Naive thymus-derived CD4-positive, alpha-beta T cell (primary cell): ENCODE data around the gene CD226. TPM values are rescaled to one million over a fixed set of nuclear protein-coding genes. Genes with fewer than 3 reads are reported as not detected.

Source experiments
- ATAC-seq: fragments of 150-1000 bp; cut with Tn5 transposase; 2 replicates; pipeline ENCODE4 v1.10.0; 2021; ENCODE audit warnings: mild to moderate bottlenecking, moderate library complexity
- CTCF ChIA-PET: fragments of 350-600 bp; sonication (Branson Sonifier 250); formaldehyde crosslinking; loops from one replicate; lab custom pipeline; 2021; ENCODE audit warnings: antibody characterized with exemption; lab: Charles Lee
- POLR2A ChIA-PET: fragments of 350-600 bp; sonication (Branson Sonifier 250); formaldehyde crosslinking; loops from one replicate; lab custom pipeline; 2021; ENCODE audit warnings: antibody characterized with exemption, inconsistent platforms; lab: Charles Lee
- DNase-seq, 9 donors: peaks; one replicate each; pipeline versions ENCODE4 v3.0.0 to v3.0.0-alpha.2; 2020 to 2022; ENCODE audit warnings: mixed read lengths in 1 of 9
- H3K27ac ChIP-seq: one replicate; pipeline ENCODE4 v1.7.0; 2013; ENCODE audit warnings: mild to moderate bottlenecking, low read depth, low read length, moderate library complexity
- H3K27me3 ChIP-seq, 2 donors: one replicate each; pipeline ENCODE4 v1.7.0; 2013; ENCODE audit warnings: low read length in 2 of 2, mild to moderate bottlenecking in 2 of 2, moderate library complexity in 2 of 2; ENCODE audit not compliant: control insufficient read depth in 2 of 2, insufficient read depth in 2 of 2
- H3K36me3 ChIP-seq, 3 experiments: 1 replicate in 2 of 3; 2 replicates in 1 of 3; pipeline ENCODE4 v1.7.0; 2013; ENCODE audit warnings: low read length in 3 of 3, mild to moderate bottlenecking in 3 of 3, moderate library complexity in 1 of 3; ENCODE audit not compliant: insufficient read depth in 3 of 3, control insufficient read depth in 2 of 3
- H3K4me1 ChIP-seq, 2 donors: one replicate each; pipeline ENCODE4 v1.7.0; 2013; ENCODE audit warnings: low read length in 2 of 2, mild to moderate bottlenecking in 2 of 2, moderate library complexity in 1 of 2; ENCODE audit not compliant: control insufficient read depth in 2 of 2, insufficient read depth in 2 of 2
- H3K4me3 ChIP-seq: 2 replicates; pipeline ENCODE4 v1.7.0; 2013; ENCODE audit warnings: mild to moderate bottlenecking, low read length
- H3K9me3 ChIP-seq, 3 experiments: 1 replicate in 2 of 3; 2 replicates in 1 of 3; pipeline ENCODE4 v1.7.0; 2013; ENCODE audit warnings: low read length in 3 of 3; ENCODE audit not compliant: control insufficient read depth in 2 of 3
- H3K27ac Mint-ChIP-seq, 9 donors: one replicate each; pipeline ENCODE4 v1.8.0; 2020 to 2022; ENCODE audit warnings: mixed read lengths in 9 of 9, mild to moderate bottlenecking in 8 of 9, moderate library complexity in 5 of 9, inconsistent platforms in 2 of 9
- H3K27me3 Mint-ChIP-seq, 5 donors: one replicate each; pipeline ENCODE4 v1.8.0; 2021 to 2022; ENCODE audit warnings: mixed read lengths in 5 of 5, mild to moderate bottlenecking in 1 of 5
- H3K36me3 Mint-ChIP-seq, 5 donors: one replicate each; pipeline ENCODE4 v1.8.0; 2020 to 2022; ENCODE audit warnings: mixed read lengths in 5 of 5, mild to moderate bottlenecking in 3 of 5, inconsistent platforms in 1 of 5
- H3K4me1 Mint-ChIP-seq, 7 donors: one replicate each; pipeline ENCODE4 v1.8.0; 2020 to 2022; ENCODE audit warnings: mixed read lengths in 7 of 7, mild to moderate bottlenecking in 3 of 7, inconsistent platforms in 1 of 7
- H3K4me3 Mint-ChIP-seq, 10 donors: one replicate each; pipeline ENCODE4 v1.8.0; 2020 to 2022; ENCODE audit warnings: mild to moderate bottlenecking in 10 of 10, mixed read lengths in 10 of 10, moderate library complexity in 6 of 10, inconsistent platforms in 2 of 10
- H3K9me3 Mint-ChIP-seq, 11 donors: one replicate each; pipeline ENCODE4 v1.8.0; 2020 to 2022; ENCODE audit warnings: mixed read lengths in 11 of 11, mild to moderate bottlenecking in 4 of 11, inconsistent platforms in 1 of 11, moderate library complexity in 1 of 11
- intact Hi-C, 2 donors: fragments of 100-400 bp; cut with micrococcal nuclease; formaldehyde crosslinking; loops; one replicate each; pipeline ENCODE4 v1.15.1; 2023
- polyA plus RNA-seq, 2 donors: library from polyadenylated mRNA; unstranded; fragments of 300-500 nt; fragmentation: Illumina TruSeq; gene quantifications; one replicate each; pipeline ENCODE4 v1.2.3, GENCODE V29; 2021
- total RNA-seq, 6 experiments: library from RNA in 5 of 6; stranded (reverse) in 5 of 6; gene quantifications; 1 replicate in 5 of 6; 2 replicates in 1 of 6; pipeline ENCODE4 v1.2.3 and lab custom pipeline; 2021 to 2026

The CD226 gene
- total and polyA plus RNA-seq, 7 experiments from 2014 or later, result 27.9 to 103 (median 45.9) TPM

DNA sequence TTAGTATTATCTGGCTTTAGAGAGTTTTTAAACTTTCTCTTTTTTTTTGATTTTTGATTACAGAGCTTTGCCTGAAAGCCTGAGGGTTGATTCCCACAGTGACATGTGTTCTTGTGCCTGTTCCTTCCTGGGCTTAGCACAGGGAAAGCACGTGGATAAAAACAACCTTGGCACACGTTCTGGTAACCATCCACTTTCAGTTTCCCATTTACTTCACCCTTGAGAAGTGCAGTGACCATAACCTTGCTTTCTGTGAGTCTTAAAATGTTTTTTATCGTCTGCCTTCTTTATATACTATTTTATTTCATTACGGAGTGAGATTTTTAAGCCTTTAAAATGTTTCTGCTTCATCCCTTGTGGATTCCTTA, 11.5 kb downstream of the CD226 start:
- ATAC-seq, result no peak
- peak overlapping the region; percentile 38 for H3K27ac ChIP-seq
- no peak overlapping the region for H3K27ac Mint-ChIP-seq
- peak overlapping the region; percentile 36 for H3K4me3 ChIP-seq
- POLR2A ChIA-PET, result interaction anchor here (0.8 to 6.2 kb wide), 7 partner anchors 9 to 59 kb away, joined by 3 to 45 read pairs (median 9); partner anchors contain the start of gene CD226
- H3K4me1 ChIP-seq, result peaks cover 49 to 53% of the 10 kb centered on the region in 2 donors
- H3K36me3 Mint-ChIP-seq, result peaks cover 18 to 53% (median 28%) of the 10 kb centered on the region in 5 donors
- CTCF ChIA-PET, result interaction anchor here (0.7 to 2.3 kb wide), 7 partner anchors 8 to 299 kb away, joined by 3 to 18 read pairs (median 4); no protein-coding TSS in a partner anchor
- H3K27me3 Mint-ChIP-seq, result no peaks in the 10 kb centered on the region
- no peaks in the 10 kb centered on the region for H3K9me3 ChIP-seq
- peaks cover 0 to 36% (median 18%) of the 10 kb centered on the region in 7 donors for H3K4me1 Mint-ChIP-seq
- H3K36me3 ChIP-seq, result no peaks in the 10 kb centered on the region
- no peak for DNase-seq
- peak overlapping the region in 1 of 10 donors; percentile 76 for H3K4me3 Mint-ChIP-seq
- H3K27me3 ChIP-seq, result no peaks in the 10 kb centered on the region
- H3K9me3 Mint-ChIP-seq, result peaks cover 0 to 9% (median 5%) of the 10 kb centered on the region in 11 donors
- intact Hi-C loops, result no loop called here

DNA sequence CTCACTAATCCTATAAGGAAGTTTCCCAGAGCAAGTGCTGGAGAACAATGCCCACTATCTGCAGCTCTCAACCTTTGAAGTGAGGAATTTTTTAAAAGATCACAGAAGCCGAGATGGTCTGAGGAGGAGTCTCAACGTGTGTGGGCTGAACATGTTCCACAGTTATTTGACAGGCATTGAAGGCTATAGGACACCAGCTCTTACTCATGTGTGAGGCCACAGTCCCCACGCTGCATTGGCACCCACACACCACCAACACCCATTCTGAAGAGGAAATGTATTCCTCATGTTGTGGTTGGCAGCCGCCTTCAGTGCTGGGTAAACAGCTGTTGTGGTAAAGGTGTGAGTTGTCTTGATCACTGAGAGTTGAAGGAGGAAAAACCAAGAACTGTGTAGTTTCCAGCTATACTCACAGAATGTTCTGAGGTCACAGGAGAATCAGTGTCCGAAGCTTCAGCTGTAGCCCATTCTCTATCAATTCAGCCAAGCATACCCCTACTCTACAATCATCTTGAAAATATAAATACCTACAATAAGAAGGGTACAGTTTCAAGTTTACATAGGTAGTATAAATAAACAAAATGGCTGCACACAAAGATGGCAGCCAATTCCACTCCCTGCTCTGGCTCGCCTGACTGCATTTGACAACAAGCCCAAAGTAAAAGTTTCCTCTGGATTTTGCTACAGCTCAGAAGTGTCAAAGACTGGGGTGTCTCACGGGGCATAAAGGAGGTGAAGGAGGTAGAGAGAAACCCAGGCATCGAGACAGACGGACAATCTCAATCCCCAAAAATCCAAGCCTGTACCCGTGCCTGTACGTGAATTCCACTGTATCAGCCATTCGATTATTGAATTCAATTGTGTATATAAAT, 12.1 kb downstream of the CD226 start:
- peaks cover 18 to 54% (median 27%) of the 10 kb centered on the region in 5 donors for H3K36me3 Mint-ChIP-seq
- DNase-seq (peak; percentile 29 to 85 (median 75)), ATAC-seq (peak; percentile 96)
- Histone ChIP-seq H3K27ac (peak overlapping the region; percentile 38), H3K9me3 (no peaks in the 10 kb centered on the region), H3K4me3 (peak overlapping the region; percentile 36), H3K36me3 (peaks cover 0 to 2% (median 0%) of the 10 kb centered on the region in 3 experiments), H3K27me3 (no peaks in the 10 kb centered on the region), H3K4me1 (peaks cover 44 to 53% of the 10 kb centered on the region in 2 donors)
- POLR2A ChIA-PET, result interaction anchor here (0.6 to 6.2 kb wide), 14 partner anchors 9 to 58 kb away, joined by 3 to 45 read pairs (median 4); partner anchors contain the start of gene CD226
- no peaks in the 10 kb centered on the region for H3K27me3 Mint-ChIP-seq
- peaks cover 0 to 8% (median 5%) of the 10 kb centered on the region in 11 donors for H3K9me3 Mint-ChIP-seq
- intact Hi-C loops, result loop anchor here (1.0 to 2.0 kb wide), 10 partner anchors 8 to 57 kb away; partner anchors contain the start of gene CD226 (in 1 of the 2)
- CTCF ChIA-PET, result interaction anchor here (0.7 to 2.3 kb wide), 7 partner anchors 9 to 299 kb away, joined by 3 to 18 read pairs (median 4); no protein-coding TSS in a partner anchor
- peak overlapping the region in 1 of 10 donors; percentile 76 for H3K4me3 Mint-ChIP-seq
- no peak overlapping the region for H3K27ac Mint-ChIP-seq
- peaks cover 0 to 40% (median 18%) of the 10 kb centered on the region in 7 donors for H3K4me1 Mint-ChIP-seq

DNA sequence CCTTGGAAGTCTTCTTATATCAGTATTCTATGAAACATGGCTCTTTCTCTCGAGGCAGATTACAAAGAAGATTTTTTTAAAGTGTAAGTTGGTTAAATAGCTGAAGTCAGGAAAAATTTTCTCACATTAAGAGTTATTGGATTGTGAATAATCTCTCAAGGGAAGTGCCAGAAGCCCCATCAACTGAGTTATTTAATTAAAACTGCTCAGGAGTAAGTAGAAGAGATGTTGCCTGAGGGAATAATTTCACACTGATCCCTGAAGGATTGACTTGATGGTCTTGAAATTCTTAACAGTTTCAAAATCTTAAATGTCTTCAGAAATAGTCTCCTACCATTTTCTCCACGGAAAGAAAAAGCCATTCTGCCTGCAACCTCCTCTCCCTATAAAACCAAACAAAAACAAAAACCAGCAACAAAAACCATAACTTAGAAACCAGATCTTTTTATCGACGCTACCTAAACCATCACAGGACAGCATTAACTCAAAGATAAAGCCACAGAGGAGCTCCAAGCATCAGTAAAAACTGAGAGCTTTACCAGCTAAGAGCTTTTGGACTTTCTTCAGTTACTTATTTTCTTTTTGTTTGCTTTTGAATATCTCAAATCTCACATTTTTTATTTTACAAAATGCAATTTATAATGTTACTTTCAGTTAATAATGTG, 12.9 kb downstream of the CD226 start:
- ATAC-seq, result no peak
- DNase-seq, result peak in 1 of 9 donors; percentile 28
- H3K4me3 ChIP-seq, result peak overlapping the region; percentile 36
- H3K36me3 Mint-ChIP-seq, result peaks cover 16 to 53% (median 27%) of the 10 kb centered on the region in 5 donors
- no peaks in the 10 kb centered on the region for H3K27me3 ChIP-seq
- intact Hi-C loops, result loop anchor here (1.0 to 2.0 kb wide), 10 partner anchors 7 to 56 kb away; partner anchors contain the start of gene CD226 (in 1 of the 2)
- ChIA-PET POLR2A (interaction anchor here (0.7 to 6.2 kb wide), 12 partner anchors 8 to 172 kb away, joined by 3 to 45 read pairs (median 4); partner anchors contain the start of gene CD226), CTCF (interaction anchor here (1.3 to 2.3 kb wide), 5 partner anchors 11 to 25 kb away, joined by 3 to 18 read pairs (median 4); no protein-coding TSS in a partner anchor)
- H3K4me1 Mint-ChIP-seq, result peaks cover 6 to 33% (median 12%) of the 10 kb centered on the region in 7 donors
- H3K9me3 Mint-ChIP-seq, result peaks cover 0 to 1% (median under 1%) of the 10 kb centered on the region in 11 donors
- H3K27ac Mint-ChIP-seq, result no peak overlapping the region
- peak overlapping the region; percentile 38 for H3K27ac ChIP-seq
- no peak overlapping the region for H3K4me3 Mint-ChIP-seq
- peaks cover 44 to 48% of the 10 kb centered on the region in 2 donors for H3K4me1 ChIP-seq
- no peaks in the 10 kb centered on the region for H3K27me3 Mint-ChIP-seq
- H3K36me3 ChIP-seq, result peaks cover 0 to 8% (median 0%) of the 10 kb centered on the region in 3 experiments
- H3K9me3 ChIP-seq, result no peaks in the 10 kb centered on the region

DNA sequence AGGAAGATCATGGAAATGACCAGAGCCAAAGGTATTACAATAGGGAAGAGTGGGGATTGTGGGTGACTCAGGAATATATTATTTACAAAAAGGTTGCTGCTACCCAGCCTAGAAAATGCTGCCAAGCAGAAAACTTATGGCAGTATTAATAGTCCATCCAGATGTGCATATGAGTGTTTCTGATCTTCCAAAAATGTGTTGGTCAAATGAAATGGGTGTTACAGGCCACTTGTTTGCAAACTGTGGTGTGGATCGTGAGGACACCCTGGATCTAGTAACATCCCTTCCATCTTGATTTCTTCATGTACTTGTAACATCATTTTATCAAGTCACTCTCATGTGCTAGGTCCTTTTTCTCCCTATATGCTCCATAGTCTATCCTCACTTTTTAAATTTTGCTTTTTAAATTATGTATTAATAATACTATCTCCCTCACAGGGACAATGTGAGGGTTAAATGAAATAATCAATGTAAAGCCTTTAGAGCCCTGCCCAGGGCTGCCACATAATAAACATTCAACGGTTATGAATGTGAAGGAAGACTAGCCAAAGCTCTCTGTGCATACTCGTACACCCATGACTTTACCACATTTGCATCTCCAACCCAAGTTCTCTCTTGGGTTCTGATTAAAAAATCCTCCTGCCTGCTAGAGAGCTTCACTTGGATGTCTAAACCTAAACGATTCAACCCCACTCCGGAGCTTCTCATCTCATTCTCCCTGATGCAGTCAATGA, 18.5 kb downstream of the CD226 start:
- peaks cover 21 to 56% (median 47%) of the 10 kb centered on the region in 7 donors for H3K4me1 Mint-ChIP-seq
- H3K27ac ChIP-seq, result no peak overlapping the region
- H3K27me3 Mint-ChIP-seq, result no peaks in the 10 kb centered on the region
- ChIA-PET CTCF (interaction anchor here (0.8 kb wide), 1 partner anchor 10 kb away, joined by 3 read pairs; no protein-coding TSS in a partner anchor), POLR2A (no interaction called here)
- H3K27me3 ChIP-seq, result no peaks in the 10 kb centered on the region
- peaks cover 0 to 8% (median 0%) of the 10 kb centered on the region in 3 experiments for H3K36me3 ChIP-seq
- ATAC-seq (no peak), DNase-seq (no peak)
- peaks cover 0 to 4% (median 0%) of the 10 kb centered on the region in 11 donors for H3K9me3 Mint-ChIP-seq
- no peak overlapping the region for H3K4me3 ChIP-seq
- H3K27ac Mint-ChIP-seq, result peak overlapping the region in 1 of 9 donors; percentile 59
- no peak overlapping the region for H3K4me3 Mint-ChIP-seq
- no peaks in the 10 kb centered on the region for H3K9me3 ChIP-seq
- intact Hi-C loops, result no loop called here
- peaks cover 10 to 12% of the 10 kb centered on the region in 2 donors for H3K4me1 ChIP-seq
- peaks cover 21 to 53% (median 46%) of the 10 kb centered on the region in 5 donors for H3K36me3 Mint-ChIP-seq

DNA sequence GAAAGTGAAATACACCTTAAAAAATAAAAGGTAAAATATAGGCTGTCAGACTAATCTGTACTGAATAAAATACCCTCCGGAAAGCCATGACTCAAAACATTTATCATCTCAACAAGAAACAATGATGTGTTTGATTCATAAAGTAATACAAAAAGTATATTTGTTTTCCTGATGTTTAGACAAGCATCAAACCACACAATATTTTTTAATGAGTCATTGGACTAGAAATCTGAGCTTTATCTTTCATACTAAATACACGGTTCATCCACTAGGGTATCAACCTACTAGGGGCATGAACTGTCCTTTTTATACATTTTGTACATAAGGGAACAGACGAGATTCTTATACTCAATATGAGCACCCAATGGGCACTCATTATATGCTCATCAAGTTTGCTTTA, 31.3 kb downstream of the CD226 start:
- peaks cover 3 to 5% of the 10 kb centered on the region in 2 donors for H3K4me1 ChIP-seq
- no peak for DNase-seq
- Mint-ChIP-seq H3K4me3 (no peak overlapping the region), H3K9me3 (peaks cover 0 to 2% (median 0%) of the 10 kb centered on the region in 11 donors), H3K4me1 (peaks cover 33 to 72% (median 61%) of the 10 kb centered on the region in 7 donors), H3K27me3 (no peaks in the 10 kb centered on the region), H3K27ac (peak overlapping the region in 2 of 9 donors; percentile 7 to 52), H3K36me3 (peaks cover 11 to 55% (median 47%) of the 10 kb centered on the region in 5 donors)
- intact Hi-C loops, result no loop called here
- no peaks in the 10 kb centered on the region for H3K9me3 ChIP-seq
- no peak overlapping the region for H3K4me3 ChIP-seq
- H3K27ac ChIP-seq, result no peak overlapping the region
- H3K27me3 ChIP-seq, result no peaks in the 10 kb centered on the region
- no peak for ATAC-seq
- POLR2A ChIA-PET, result no interaction called here
- H3K36me3 ChIP-seq, result no peaks in the 10 kb centered on the region
- CTCF ChIA-PET, result no interaction called here
